ENCODE results near the gene CASZ1.

GRCh38 chr1:10768552-10768951, 27.9 kb downstream of the CASZ1 start:
- TF ChIP-seq CTCF (IDR thresholded peaks at IDR 0.05) = no peak
- TF ChIP-seq POLR2A (IDR thresholded peaks at IDR 0.05) = no peak
- no peak for TF ChIP-seq POLR2AphosphoS5 (IDR thresholded peaks at IDR 0.05)
- no peak for TF ChIP-seq EP300 (IDR thresholded peaks at IDR 0.05; ENCODE audit: low read depth)
